NOMO-1 (cell line): ENCODE measurements around the gene GM2A.

ENCODE experiments used
- DNase-seq, 2 experiments: peaks; one replicate each; lab custom pipeline; 2025; ENCODE audit not compliant: unreplicated experiment in 2 of 2; lab: John Stamatoyannopoulos, UW

Gene GM2A

DNA sequence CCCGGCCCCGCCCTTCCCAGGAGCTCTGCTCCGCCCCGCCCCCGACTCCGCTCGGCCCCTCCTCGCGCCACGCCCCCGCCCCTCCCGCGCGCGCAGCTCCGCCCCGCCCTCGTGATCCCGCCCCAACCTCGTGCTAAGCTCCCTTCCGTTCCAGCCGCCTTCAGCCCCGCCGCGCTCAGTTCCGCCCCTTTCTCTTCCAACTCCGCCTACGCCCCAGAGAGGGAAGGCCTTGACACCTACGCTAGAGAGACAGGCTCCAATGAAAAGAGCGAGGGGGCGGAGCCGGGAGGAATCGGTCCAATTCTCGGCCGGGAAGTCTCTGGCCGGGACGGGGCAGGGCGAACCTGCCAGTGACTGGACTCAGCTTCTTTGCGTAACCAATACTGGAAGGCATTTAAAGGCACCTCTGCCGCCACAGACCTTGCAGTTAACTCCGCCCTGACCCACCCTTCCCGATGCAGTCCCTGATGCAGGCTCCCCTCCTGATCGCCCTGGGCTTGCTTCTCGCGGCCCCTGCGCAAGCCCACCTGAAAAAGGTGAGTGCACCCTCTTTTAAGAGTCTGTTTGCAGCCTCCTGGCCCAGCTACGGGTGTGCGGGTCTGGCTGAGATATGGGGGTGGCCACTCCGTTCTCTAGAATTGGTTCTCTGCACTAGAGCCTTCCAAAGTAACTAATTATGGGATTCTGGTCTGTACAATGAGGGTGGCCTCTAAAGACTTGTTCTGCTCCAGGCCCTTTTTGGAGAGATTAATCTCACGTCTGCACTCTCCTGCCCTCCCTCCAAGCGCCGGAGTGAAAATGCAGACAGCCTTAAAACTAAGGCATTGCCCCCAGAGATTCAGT, at the start of gene GM2A:
Gene GM2A (plus strand): TSS at position 424 of the 843 bp plus-strand sequence. CDS start 32 bp downstream, at position 456.
- DNase-seq, result peak; percentile 99

DNA sequence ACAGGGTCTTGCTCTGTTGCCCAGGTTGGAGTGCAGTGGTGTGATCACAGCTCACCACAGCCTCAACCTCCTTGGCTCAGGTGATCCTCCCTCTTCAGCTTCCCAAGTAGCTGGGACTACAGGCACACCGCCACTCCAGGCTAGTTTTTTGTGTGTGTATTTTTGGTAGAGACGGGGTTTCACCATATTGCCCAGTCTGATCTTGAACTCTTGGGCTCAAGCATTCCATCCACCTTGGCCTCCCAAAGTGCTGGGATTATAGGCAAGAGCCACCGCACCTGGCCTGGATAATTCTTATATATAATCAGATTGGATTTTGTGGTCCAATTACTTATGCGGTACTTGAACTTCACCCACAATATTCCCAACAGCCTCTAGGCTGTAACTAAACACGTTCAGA, 48.9 kb upstream of the GM2A start:
- no peak for DNase-seq

DNA sequence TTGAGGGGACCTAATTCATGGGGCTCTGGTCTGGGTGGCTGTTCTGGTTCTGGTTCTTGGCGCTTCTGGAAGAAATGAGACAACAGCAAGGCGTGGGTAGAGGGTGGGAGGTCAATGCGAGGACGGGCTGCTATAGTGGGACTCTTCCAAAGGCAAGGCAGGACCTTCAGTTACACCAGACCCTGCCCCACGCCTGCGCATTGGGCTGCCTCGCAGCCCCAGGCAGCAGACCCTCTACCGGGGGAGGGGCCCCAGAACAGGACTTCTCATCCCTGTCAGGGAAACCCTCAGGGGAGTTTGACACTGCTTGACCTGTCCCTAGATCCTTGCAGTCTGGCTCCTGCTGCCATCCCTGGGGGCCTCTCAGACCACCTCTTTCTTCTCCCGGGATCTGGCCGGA, 47.6 kb upstream of the GM2A start:
- no peak for DNase-seq

DNA sequence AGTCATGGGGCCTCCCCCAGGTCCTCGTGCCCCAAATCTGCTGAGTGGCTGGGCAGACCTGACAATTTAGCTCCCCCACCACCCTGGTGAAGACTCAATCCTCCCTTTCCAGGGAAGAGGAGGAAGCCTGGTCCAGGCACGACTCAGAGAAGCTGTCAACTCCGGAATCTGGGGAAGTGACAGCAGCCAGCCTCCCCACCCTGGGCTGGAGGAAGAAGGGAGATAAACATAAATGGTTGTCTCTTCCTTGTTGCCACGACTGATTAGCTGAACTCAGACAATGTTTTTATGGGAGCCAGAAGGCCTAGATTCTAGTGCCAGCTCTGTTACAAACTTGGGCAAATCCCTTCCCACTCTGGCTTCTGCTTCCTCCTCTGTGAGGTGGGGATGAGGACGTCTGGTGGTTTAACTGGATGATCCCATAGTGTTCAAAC, 44.5 kb upstream of the GM2A start:
- DNase-seq, result no peak

DNA sequence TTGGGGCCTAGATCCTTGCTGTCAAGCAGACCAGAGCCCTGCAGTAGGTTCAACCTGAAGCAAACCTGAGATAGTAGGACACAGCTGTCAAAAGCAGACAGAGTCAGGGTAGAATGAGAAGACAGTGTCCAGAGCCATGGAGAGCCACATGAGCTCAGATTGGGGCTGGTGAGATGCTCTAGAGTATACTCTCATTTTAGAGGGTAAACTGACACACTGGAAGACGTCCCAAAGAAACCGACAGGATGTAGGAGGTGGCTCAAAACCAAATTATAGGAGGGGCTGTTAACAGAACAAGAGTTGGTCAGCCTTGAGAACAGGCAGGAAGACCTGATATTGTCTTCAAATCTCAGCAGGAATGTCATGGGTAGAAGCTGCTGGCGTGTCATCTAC, 40.6 kb upstream of the GM2A start:
- DNase-seq, result no peak

DNA sequence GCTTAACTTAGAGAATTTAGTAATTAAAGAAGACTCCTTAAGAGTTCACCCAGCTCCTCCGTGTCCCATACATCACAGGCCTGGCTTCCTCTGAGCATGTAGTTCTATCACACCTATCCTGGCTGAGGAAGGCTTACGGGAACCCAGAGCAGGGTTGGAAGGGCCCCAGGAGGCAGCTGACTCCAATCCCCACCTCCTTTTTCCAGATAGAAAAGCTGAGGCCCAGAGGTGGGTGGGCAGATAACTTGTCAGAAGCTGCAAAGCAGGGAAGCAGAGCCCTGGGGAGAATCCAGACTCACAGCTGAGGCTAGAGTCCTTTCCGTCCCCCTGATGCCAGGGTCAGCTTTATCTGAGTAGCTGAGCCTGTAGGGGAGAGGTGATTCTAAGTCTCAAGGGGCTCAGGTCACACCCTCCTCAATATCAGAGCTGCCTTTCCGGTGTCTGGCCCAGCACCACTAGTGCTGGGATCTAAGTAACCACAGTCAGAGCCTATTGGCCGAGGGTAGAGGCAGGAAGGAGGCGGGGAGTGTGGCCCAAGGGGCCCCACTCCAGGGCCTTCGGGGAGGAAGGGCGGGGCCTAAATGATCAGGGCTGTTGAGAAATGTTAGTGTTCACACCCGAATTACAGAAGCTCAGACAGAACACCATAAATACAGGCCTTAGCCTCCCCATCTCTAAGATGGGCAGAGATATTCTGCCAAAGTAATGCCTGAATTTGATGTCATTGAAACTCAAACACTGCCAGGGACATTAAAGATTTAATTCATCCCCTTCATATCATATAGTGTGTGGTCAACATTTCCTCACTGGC, 39.0 kb upstream of the GM2A start:
- peak; percentile 95 to 99 for DNase-seq

DNA sequence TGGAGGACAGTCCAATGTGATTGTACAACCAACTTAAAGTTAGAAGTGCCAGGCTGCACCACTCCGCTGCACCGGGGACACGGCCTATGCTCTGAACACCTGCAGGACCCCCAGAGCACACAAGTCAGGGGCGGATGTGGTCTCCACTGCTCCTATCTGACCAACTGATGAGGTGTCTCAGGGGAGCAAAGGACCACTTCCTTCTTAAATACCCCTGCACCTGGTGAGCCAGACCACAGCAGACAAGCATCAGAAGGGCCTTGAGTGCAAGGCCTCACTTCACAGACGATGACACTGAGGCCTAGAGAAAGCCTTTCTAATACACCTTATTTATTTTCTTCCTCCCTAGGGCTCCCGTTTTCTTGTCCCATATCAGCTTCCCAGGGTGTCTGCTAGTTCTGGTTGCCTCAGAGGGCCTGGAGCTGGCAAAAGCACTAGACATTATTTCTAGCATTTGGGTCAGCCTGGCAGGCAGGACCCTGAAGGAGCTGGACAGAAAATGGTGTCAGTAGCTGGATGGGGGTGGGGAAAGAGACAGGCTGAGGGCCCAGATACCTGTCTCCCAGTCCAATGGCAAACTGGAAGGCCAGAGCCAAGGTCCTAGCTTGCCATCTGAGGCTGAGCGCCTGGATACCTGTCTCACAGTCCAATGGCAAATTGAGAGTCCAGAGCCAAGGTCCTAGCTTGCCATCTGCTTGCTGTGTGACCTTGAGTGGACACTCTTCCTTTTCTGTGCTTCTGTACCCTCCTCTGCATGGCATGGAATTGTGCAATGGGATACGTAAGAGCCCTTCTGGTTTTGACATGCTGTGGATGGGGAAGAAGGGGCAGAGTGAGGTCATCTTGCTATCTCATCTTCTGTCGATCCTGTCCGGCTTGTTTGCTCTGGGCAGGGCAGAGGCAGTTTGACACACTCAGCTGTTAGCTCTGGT, 38.1 kb upstream of the GM2A start:
- peak; percentile 84 to 86 for DNase-seq

DNA sequence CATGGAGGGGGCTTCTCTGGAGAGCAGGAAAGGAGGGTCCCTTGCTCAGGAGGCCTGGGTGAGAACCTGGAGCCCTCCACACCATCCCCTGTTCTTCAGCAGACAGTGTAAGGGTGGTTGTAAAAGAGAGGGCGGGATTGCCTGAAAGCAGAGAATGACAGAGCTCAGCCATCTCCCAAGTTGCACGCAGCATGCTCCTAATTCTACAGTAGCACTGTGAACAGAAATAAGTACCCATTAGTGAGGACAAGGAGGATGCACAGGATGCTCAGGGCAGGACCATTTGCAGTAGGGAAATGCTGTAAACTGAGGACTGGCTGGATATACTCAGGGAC, 37.5 kb upstream of the GM2A start:
- no peak for DNase-seq

DNA sequence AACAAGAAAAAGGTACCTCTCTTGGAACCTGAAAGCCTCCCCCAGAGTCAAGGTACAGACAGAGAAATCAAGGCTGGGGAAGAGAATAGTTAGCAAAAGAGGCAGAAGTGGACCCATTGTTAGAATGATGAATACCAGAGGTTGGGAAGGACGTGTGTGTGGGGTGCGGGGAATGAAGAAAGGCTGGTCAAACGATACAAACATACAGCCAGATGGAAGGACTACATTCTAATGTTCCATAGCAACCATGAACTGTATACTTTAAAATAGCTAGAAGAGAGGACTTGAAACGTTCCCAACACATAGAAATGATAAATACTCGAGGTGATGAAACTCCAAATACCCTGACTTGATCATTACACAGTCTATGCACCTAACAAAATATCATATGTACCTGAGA, 36.2 kb upstream of the GM2A start:
- DNase-seq, result no peak

DNA sequence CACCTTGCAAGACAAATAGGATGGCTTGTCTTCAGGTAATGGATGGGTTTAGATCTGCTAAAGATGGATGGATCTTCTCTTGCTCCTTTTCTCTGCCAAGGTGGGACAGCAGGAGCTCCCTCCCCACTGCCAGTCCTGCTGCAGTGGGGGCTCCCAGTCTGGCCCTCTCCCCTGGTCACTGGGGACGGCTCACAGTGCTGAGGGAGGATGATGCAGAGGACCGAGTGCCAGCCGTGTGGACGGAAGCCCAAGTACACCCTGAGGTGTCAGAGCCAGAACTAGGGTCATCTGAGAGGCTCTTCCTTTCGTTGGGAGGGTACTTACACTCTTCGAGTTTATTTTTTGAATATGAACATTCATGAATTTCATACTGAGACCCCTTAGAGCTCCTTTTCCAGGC, 34.8 kb upstream of the GM2A start:
- DNase-seq, result no peak

DNA sequence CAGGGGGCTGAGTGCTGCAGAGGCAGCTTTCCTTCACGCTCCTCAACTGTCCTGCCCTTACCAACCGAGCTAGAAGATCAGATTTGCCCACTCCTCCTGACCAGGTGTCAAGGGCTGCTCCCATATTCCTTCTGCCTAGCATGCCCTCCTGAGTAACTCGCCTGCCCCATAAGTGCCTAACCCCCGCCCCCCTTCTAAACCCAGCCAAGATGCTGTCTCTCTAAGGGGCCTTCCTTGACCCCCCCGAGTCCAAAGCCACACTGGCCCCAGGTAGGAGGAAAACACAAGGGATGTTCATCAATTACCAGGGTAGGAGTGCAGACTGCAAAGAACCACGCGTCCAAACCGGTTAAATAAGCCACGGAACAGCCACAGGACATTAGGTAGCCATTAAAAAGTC, 33.8 kb upstream of the GM2A start:
- no peak for DNase-seq

DNA sequence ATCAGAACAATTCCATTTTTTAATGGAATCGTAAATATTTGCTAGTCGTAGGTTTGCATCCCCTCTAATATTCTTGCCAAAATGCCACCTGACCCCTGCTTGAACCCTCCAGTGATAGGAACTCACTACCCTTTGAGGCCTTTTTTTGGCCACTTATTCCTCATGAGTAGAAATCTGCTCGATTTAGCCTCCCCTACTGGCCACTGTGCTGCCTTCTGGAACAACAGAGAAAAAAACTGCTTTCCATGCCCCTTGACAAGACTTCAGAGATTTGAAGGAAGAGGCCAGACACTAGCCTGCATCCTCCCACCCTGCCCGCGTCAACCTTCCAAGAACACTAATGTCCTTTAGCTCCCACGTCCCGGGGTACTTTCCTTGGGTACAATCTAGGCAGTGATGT, 33.2 kb upstream of the GM2A start:
- DNase-seq, result no peak

DNA sequence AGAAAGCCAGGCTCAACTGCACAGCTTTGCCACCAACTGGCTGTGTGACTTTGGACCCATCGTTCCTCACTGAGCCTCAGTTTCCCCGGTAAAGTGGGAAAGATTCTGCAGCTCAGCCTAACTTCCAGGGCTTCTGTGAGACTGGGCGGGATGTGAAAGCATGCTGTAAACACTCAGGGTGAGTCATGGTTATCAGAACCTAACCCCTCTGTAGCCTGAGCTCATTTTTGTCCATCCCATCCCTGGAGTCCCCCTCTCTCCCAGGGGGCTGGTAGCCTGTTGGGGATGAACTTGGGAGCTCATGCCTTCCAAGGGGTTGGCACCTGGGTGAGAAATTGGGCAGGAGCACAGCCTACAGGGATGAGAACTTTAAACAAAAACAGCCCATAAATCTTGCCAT, 31.4 kb upstream of the GM2A start:
- DNase-seq, result no peak

DNA sequence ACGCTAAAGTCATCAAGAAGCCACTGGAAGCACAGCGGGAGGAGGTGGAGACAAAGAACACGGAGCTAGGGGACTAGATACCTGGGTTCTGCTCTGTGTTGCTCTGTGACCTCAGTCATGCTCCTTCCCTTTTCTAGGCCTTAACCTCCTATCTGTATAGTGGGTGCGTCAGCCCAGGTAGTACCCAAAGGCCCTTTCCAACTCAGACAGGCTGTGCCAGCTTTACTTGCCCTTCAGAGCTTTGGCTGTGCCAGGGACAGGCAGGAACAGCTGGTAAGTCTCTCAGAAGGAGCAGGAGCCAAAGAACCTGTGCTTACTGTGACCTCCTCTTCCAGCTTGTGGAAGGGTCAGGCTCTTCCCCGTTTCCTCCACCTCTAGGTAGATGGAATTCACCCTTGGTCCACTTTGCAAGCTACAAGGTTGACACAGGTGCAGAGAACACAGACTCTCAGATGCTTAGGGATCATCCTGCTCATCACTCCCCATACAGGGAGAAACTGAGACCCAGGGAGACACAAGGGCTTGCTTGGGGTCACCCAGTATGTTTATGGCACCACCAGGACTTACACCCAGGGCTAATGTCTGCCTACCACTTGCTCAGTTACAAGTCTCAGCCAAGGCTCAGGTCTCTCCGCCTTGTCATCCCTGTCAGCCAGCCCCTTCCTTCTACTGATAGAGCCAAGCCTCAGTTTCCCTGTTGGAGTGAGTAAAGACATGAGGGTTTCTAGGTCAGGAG, 30.8 kb upstream of the GM2A start:
- DNase-seq, result no peak

DNA sequence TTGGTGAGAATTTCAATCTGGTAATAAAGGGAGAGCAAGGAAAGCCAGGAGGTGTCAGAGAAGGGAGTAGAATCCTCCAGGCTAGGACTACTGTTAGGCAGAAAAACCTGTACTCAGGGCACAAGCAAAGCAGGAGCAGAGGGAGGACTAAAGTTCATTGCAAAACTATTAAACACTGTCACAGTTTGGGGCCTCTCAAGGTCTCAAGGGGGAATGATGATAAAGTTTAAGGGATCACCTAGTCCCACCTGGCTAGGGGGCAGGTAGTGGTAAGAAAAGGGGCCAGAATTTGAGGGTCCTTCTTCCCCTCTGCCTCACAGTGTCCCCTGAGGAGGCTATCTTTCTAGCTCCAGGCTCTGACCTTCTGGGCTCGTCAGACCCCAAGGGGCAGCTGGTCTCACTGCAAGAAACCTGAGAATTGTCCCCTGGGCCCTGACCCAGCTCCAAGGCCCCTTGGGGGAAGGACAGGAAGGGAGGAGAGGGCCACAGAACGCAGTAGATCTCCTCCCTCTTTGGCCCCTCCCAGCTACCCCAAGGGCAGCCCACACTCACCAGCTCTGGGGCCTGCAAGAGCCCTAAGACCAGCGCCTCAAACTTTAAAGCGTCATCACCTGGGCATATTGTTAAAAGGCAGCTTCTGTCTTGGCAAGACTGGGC, 30.1 kb upstream of the GM2A start:
- peak; percentile 37 to 41 for DNase-seq

DNA sequence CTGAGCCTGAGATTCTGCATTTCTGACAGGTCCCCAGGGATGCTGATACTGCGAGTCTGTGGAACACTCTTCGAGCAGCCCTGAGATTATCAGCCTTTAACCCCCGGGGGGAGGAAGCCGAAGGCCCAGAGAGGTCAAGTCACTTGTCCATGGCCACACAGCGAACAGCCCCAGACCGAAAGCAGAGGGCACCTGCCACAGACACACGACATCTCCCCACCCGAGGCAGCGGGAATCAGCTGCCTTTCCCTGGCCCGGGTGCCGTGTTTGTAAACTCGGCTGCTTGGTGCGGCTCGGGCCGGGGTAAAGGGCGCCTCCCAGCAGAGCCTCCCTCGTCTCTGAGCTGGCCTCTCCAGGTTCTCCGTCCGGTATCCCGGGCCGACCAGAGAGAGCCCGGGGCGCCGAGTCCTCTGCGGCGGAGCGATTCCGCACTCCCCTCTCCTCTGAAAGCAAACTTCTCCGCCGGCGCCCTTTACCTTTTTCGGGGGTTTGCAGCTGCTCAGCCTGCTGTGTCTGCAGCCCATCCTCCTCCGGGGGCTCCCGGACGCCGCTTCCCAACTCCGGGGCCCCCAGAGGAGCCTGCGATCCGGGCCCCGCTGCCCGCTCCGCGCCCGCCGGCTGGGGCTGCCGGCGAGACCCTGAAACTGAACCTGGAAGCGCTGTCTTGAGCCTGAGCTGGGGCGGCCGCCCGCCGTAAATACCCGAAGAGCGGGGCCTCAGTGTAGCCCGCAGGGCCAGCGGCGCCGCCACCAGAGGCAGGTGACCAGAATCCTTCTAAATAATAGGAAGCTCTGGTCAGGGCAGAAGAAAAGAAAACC, 29.3 kb upstream of the GM2A start, which contains the start of gene CCDC69:
Gene CCDC69 (minus strand): TSS at position 646 of the 818 bp plus-strand sequence. CDS start 122 bp downstream, at position 524.
- peak; percentile 64 to 76 for DNase-seq

DNA sequence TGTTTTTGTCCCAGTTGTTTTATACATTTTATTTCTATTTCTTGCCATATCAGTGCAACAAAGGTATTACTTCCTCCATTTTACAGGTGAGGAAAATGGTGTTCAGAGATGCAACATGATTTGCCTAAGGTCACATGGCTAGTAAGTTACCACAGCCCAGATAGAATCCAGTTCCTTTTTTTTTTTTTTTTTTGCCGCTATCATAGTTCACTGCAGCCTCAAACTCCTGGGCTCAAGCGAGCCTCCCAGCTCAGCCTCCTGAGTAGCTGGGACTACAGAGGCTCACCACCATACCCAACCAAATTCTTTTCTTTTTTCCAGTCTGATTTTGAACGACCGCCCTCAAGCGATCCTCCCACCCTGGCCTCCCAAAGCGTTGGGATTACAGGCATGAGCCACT, 28.6 kb upstream of the GM2A start:
- peak in 1 of 2 experiments; percentile 40 for DNase-seq

DNA sequence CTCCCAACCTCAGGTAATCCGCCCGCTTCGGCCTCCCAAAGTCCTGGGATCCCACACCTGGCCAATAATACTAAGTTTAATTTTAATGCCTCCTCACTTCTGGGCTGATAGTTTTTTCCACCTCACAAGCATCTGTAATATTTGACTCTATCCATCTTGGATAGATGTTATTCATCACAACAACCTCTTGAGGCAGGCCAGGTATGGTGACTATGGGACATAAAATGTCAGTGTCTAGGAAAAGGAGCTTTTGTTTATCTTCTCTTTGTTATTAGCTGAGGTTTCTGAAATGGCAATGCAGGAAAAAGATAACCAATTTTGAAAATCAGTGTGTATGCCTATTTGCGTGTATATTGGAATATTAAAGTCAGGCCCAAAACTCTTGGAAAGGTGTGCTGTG, 27.9 kb upstream of the GM2A start:
- no peak for DNase-seq

DNA sequence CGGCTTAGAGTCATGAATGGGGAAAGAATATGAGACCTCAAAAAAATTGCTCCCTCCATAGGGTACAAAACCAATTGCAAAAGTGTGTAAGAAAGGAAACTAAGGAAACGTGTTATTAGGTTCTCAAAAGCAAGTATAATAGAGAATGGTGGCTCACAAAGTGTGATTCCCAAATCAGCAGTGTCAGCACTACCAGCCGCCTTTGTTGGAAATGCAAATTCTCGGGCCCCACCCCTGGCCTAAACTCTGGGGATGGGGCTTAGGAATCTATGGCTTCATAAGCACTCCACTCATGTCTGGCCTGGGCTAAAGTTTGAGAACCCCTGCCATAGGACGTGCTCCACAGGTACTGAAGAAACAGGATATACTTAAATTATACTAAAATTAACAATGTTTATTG, 27.5 kb upstream of the GM2A start:
- no peak for DNase-seq
